Measurements from ENCODE around the gene RNASE8. TPM values are rescaled to one million over a fixed set of nuclear protein-coding genes. Genes with fewer than 3 reads are reported as not detected.

Gene RNASE8
- polyA plus RNA-seq, 3 donors from 2014 or later: not detected

GRCh38 chr14:21099596-21099985 lies 42.0 kb downstream of the RNASE8 start:
- no peaks in the 10 kb centered on the region for H3K36me3 Mint-ChIP-seq
- no peaks in the 10 kb centered on the region for H3K9me3 Mint-ChIP-seq
- peaks cover 26 to 30% of the 10 kb centered on the region in 2 donors for H3K4me1 Mint-ChIP-seq
- peak overlapping the region; percentile 54 to 89 (median 87) for H3K4me3 Mint-ChIP-seq
- peaks cover 3 to 9% (median 5%) of the 10 kb centered on the region in 3 donors for H3K27me3 Mint-ChIP-seq (ENCODE audit: low read depth in 3 of 3)
- DNase-seq: no peak
- peak overlapping the region in 4 of 6 donors; percentile 20 to 86 (median 62) for H3K27ac Mint-ChIP-seq

GRCh38 chr14:21100931-21101330 lies 43.3 kb downstream of the RNASE8 start, which contains the start of gene TMEM253:
Gene TMEM253, plus strand, starts transcription at chr14:21101066. Its CDS starts 278 bp downstream, at chr14:21101344.
- DNase-seq: no peak
- Mint-ChIP-seq H3K27me3 (ENCODE audit: low read depth in 3 of 3) (peaks cover 3 to 9% (median 5%) of the 10 kb centered on the region in 3 donors), H3K4me1 (peaks cover 32 to 34% of the 10 kb centered on the region in 2 donors), H3K4me3 (peak within 1 kb of the TSS; percentile 8 to 89 (median 84)), H3K36me3 (no peaks in the 10 kb centered on the region), H3K9me3 (no peaks in the 10 kb centered on the region), H3K27ac (peak within 1 kb of the TSS in 1 of 6 donors; percentile 49)

GRCh38 chr14:21101802-21102413 lies 44.3 kb downstream of the RNASE8 start:
- DNase-seq: no peak
- Mint-ChIP-seq H3K4me1 (peaks cover 34 to 39% of the 10 kb centered on the region in 2 donors), H3K9me3 (no peaks in the 10 kb centered on the region), H3K27ac (peak overlapping the region in 2 of 6 donors; percentile 40 to 45), H3K27me3 (ENCODE audit: low read depth in 3 of 3) (peaks cover 3 to 9% (median 5%) of the 10 kb centered on the region in 3 donors), H3K4me3 (no peak overlapping the region), H3K36me3 (no peaks in the 10 kb centered on the region)

- no peaks in the 10 kb centered on the region for H3K9me3 Mint-ChIP-seq
- no peaks in the 10 kb centered on the region for H3K36me3 Mint-ChIP-seq
- no peak for DNase-seq
- peaks cover 32 to 35% of the 10 kb centered on the region in 2 donors for H3K4me1 Mint-ChIP-seq
- H3K4me3 Mint-ChIP-seq: peak overlapping the region; percentile 82 to 94 (median 88)
- peak overlapping the region in 5 of 6 donors; percentile 77 to 97 (median 92) for H3K27ac Mint-ChIP-seq
- peaks cover 3 to 5% (median 3%) of the 10 kb centered on the region in 3 donors for H3K27me3 Mint-ChIP-seq (ENCODE audit: low read depth in 3 of 3)
These were observed 45.1 kb downstream of the RNASE8 start for GRCh38 chr14:21102521-21103410.

- Mint-ChIP-seq H3K9me3 (no peaks in the 10 kb centered on the region), H3K4me3 (peak overlapping the region; percentile 82 to 94 (median 88)), H3K36me3 (no peaks in the 10 kb centered on the region), H3K4me1 (peaks cover 32 to 35% of the 10 kb centered on the region in 2 donors), H3K27ac (peak overlapping the region; percentile 77 to 97 (median 94)), H3K27me3 (ENCODE audit: low read depth in 3 of 3) (peaks cover 3 to 5% (median 3%) of the 10 kb centered on the region in 3 donors)
- no peak for DNase-seq
These were observed 45.7 kb downstream of the RNASE8 start for GRCh38 chr14:21103411-21103709.

GRCh38 chr14:21103710-21104447 lies 46.3 kb downstream of the RNASE8 start:
- peak overlapping the region; percentile 77 to 97 (median 94) for H3K27ac Mint-ChIP-seq
- H3K36me3 Mint-ChIP-seq: no peaks in the 10 kb centered on the region
- H3K4me3 Mint-ChIP-seq: peak overlapping the region; percentile 82 to 94 (median 88)
- H3K27me3 Mint-ChIP-seq (ENCODE audit: low read depth in 3 of 3): peaks cover 1 to 3% (median 3%) of the 10 kb centered on the region in 3 donors
- peaks cover 29 to 31% of the 10 kb centered on the region in 2 donors for H3K4me1 Mint-ChIP-seq
- no peaks in the 10 kb centered on the region for H3K9me3 Mint-ChIP-seq
- DNase-seq: peak; percentile 91 to 93 (median 92)

- Mint-ChIP-seq H3K27me3 (ENCODE audit: low read depth in 3 of 3) (peaks cover 0 to 3% (median 1%) of the 10 kb centered on the region in 3 donors), H3K9me3 (no peaks in the 10 kb centered on the region), H3K4me3 (peak overlapping the region; percentile 82 to 94 (median 88)), H3K36me3 (no peaks in the 10 kb centered on the region), H3K27ac (peak overlapping the region; percentile 77 to 97 (median 94)), H3K4me1 (peaks cover 22 to 24% of the 10 kb centered on the region in 2 donors)
- peak; percentile 53 to 60 (median 57) for DNase-seq
These were observed 46.9 kb downstream of the RNASE8 start for GRCh38 chr14:21104448-21105060.

- H3K36me3 Mint-ChIP-seq: no peaks in the 10 kb centered on the region
- H3K9me3 Mint-ChIP-seq: no peaks in the 10 kb centered on the region
- H3K4me3 Mint-ChIP-seq: peak overlapping the region in 2 of 5 donors; percentile 88 to 91
- H3K27me3 Mint-ChIP-seq (ENCODE audit: low read depth in 3 of 3): peaks cover 1 to 3% (median 2%) of the 10 kb centered on the region in 3 donors
- peak overlapping the region in 5 of 6 donors; percentile 34 to 97 (median 95) for H3K27ac Mint-ChIP-seq
- DNase-seq: no peak
- peaks cover 21 to 22% of the 10 kb centered on the region in 2 donors for H3K4me1 Mint-ChIP-seq
These were observed 47.5 kb downstream of the RNASE8 start for GRCh38 chr14:21105095-21105494.

- no peak overlapping the region for H3K27ac Mint-ChIP-seq
- H3K36me3 Mint-ChIP-seq: no peaks in the 10 kb centered on the region
- no peak overlapping the region for H3K4me3 Mint-ChIP-seq
- H3K9me3 Mint-ChIP-seq: no peaks in the 10 kb centered on the region
- DNase-seq: no peak
- peaks cover 21 to 22% of the 10 kb centered on the region in 2 donors for H3K4me1 Mint-ChIP-seq
- peaks cover 0 to 3% (median 1%) of the 10 kb centered on the region in 3 donors for H3K27me3 Mint-ChIP-seq (ENCODE audit: low read depth in 3 of 3)
These were observed 48.5 kb downstream of the RNASE8 start for GRCh38 chr14:21106176-21106497.

GRCh38 chr14:21106498-21107282 lies 49.1 kb downstream of the RNASE8 start:
- DNase-seq: peak; percentile 62 to 69 (median 66)
- Mint-ChIP-seq H3K4me3 (peak overlapping the region in 4 of 5 donors; percentile 7 to 50 (median 32)), H3K9me3 (no peaks in the 10 kb centered on the region), H3K27me3 (ENCODE audit: low read depth in 3 of 3) (peaks cover 0 to 3% (median 0%) of the 10 kb centered on the region in 3 donors), H3K36me3 (no peaks in the 10 kb centered on the region), H3K27ac (peak overlapping the region in 4 of 6 donors; percentile 39 to 82 (median 70)), H3K4me1 (peaks cover 21 to 22% of the 10 kb centered on the region in 2 donors)

- H3K4me3 Mint-ChIP-seq: no peak overlapping the region
- DNase-seq: no peak
These were observed 49.7 kb downstream of the RNASE8 start for GRCh38 chr14:21107283-21107800.

More at GRCh38 chr14:21107283-21107800, 49.7 kb downstream of the RNASE8 start:
- Mint-ChIP-seq H3K27me3 (ENCODE audit: low read depth in 3 of 3) (peaks cover 0 to 3% (median 0%) of the 10 kb centered on the region in 3 donors), H3K27ac (no peak overlapping the region), H3K36me3 (no peaks in the 10 kb centered on the region), H3K9me3 (no peaks in the 10 kb centered on the region), H3K4me1 (peaks cover 21 to 22% of the 10 kb centered on the region in 2 donors)
